ENCODE data around the gene PRUNE2.

The PRUNE2 gene

DNA sequence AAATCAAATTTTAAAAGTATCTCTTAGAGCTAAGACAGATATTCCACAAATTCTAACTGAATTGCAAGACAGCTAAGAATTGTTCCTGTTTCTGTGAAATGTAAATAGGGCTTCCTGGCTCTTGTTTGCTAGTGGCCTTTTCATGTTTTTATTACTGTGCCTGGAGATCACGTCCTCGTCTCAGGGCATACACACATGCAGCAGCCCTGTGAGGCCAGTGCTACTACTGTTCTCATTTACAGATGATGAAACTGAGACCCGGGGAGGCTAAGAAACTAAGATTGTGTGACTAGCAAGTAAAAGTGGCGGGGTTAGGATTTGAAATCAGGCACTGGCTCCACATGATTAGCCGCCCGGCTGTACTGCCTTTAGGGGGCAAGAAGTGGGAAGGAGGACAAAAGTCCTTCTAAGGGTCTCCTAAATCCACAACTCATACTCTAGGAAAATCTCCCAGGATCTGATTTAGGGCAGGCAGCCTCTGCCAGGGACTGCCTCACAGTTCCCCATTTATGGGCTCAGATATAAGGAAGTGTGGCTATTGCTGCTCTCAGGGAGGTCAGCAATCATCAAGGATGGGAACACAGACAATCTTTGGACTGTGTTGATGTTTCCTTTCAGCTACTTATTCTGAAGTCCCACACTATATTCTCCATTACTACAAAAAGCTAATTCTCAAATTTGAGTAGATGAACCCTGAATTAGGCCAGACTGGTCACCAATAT lies 7.9 kb downstream of the PRUNE2 start:
- no peak for DNase-seq

- no peak for DNase-seq
Measured at GRCh38 chr9:76896035-76896434, 9.9 kb downstream of the PRUNE2 start.

DNA sequence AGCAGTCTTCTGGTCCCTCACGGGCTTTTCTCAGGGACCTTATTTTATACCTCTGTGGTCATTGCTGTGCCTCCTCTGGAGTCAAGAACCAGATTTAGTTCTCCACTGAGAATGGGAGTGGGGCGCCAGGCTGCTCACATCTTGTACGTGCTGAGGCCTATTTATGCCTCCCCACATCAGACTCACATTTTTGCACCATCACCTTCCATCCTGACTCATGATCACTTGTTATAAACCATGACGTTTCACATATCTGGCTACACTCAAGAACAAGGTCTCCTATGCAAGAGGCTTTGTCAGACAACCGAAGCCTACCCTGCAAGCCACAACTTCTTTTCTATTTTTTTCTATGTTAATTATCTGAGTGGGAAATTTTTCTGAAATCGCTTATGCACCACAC lies 10.7 kb downstream of the PRUNE2 start:
- no peak for DNase-seq

- no peak for DNase-seq
Measured at GRCh38 chr9:76894198-76894597, 11.7 kb downstream of the PRUNE2 start.

GRCh38 chr9:76893395-76893932 lies 12.4 kb downstream of the PRUNE2 start:
- no peak for DNase-seq

DNA sequence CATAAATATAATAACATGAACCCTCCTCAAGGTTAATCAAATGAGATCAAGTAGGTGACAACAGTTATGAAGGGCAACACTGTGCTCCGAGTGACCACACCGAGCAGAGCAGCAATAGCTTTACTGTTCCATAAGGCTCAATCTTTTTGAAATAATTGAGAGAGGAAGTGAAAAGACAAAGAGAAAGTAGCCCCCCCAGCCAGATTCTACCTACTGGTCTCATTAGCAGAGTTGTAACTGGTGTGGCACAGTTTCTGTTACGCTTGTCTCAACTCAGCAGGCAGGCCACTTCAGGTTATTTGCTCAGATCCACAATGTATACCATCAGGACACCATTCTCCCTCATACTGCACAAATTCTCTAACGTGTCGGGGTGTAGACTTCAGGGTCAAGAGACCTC lies 14.0 kb downstream of the PRUNE2 start:
- DNase-seq = no peak

DNA sequence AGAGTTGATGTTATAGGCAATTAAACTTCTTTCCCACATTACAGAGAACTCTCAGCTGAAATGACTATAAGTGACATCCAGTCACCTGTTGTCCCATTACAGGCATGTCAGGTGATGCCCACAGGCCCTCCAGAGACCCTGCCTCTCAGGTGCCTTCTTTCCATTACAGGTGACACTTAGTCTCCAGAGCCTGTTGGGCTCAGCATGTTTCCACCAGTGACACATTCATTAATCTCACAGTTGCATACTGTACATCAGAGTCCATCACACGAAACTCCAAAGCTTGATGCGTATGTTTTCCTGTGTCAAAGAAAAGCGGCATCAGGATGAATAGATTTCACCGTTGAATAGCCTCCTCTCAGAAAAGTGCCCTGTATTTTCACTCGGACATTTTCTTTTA lies 14.6 kb downstream of the PRUNE2 start:
- no peak for DNase-seq

- DNase-seq = no peak
Measured at GRCh38 chr9:76887951-76888350, 18.0 kb downstream of the PRUNE2 start.

GRCh38 chr9:76887003-76887821 lies 18.7 kb downstream of the PRUNE2 start:
- no peak for DNase-seq

DNA sequence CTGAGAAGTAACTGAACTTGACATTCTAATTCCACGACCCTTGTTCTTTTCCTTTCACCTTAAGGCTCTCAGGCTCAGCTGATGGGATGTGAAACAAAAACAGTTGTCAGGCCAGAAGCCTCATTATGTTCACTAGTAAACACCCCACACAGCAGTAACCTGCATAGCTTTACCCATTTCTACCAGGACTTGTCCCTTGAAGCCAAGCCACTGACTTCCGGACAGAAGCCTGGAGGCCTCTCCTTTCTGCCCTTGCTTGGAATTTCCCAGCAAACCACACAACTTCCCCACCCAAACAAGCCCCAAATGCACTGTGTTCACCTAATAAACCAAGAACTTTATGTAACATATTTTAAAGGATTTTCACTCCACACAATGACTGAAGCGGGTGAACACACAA lies 19.6 kb downstream of the PRUNE2 start:
- no peak for DNase-seq

GRCh38 chr9:76884823-76885222 lies 21.1 kb downstream of the PRUNE2 start:
- DNase-seq = no peak

DNA sequence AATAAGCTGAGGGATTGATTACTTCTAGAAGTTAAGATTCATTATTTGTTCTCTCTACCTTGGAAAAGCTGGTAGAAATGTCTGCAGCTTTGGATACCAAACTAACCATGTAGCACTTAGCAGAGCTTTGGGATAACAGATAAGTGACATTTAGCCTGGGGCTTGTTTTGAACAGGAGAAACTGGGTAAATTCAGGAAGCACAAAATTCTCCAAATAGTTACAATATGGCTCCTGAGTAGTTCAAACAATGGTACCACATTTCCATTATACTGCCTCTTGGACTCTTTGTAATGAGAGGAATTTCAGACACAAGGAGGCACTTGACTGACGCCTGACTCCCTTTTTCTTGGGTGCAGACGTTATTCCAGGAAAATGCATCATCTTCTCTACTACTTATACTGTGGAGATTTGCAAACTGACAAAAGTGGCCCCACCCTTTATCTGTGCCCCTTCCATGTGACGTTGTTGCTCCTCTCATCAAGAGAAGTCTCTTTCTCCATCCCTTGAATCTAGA lies 22.5 kb downstream of the PRUNE2 start:
- no peak for DNase-seq

GRCh38 chr9:76882686-76883085 lies 23.2 kb downstream of the PRUNE2 start:
- DNase-seq = no peak

- no peak for DNase-seq
Measured at GRCh38 chr9:76880210-76880609, 25.7 kb downstream of the PRUNE2 start.

DNA sequence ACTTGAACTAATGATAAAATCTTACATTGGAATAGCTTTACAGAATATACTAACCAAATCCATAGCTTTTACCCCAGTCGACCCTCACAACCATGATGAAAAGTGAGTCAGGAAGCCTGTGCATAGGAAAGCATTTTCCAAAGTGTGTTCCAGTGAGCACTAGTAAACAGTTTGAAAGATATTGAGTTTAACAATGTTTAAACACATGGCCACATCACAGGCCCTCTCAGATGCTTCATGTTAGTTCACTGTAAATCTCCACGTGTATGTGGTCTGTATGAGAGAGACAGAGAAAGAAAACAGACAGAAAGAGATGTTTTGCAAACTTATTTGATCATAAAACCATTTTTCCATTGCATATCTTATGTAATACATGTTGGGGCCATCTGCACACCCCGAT lies 27.0 kb downstream of the PRUNE2 start:
- DNase-seq = no peak

GRCh38 chr9:76877961-76878360 lies 28.0 kb downstream of the PRUNE2 start:
- DNase-seq = no peak

DNA sequence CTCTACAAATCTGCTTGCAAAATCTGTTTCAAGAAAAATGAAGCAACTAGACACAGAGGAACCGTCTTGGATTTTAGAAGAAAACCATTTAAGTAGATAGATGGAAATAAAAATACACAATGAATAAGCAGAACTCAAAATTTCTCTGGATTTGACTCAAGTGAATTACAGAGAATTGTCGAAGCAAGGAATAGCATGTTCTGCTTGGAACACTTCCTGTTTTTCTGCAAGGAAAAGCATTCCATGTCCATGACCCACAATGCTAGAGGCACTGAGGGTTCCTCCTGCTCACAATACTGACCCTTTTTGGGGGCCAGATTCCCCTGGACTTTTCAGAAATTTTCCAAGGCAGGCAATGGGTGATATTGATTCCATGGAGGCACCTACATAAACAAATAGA lies 29.8 kb downstream of the PRUNE2 start:
- no peak for DNase-seq

DNA sequence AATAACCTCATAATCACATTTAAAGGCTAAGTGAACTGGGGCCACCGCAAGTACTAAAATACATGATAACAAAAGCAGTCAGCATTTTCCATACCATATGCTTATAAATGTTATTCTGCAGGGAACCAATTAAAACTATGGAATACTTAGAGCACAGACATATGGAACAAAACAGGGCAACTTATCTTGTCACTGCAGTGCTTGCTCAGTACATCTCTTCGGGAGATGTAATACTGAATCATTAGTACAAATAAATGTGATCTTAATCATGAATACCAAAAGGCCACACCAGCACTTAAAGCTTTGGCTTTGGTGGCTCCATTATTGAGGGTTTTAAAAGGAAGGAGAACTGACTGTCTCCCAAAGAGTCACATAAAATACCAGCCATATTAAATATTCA lies 32.1 kb downstream of the PRUNE2 start:
- DNase-seq = no peak

DNA sequence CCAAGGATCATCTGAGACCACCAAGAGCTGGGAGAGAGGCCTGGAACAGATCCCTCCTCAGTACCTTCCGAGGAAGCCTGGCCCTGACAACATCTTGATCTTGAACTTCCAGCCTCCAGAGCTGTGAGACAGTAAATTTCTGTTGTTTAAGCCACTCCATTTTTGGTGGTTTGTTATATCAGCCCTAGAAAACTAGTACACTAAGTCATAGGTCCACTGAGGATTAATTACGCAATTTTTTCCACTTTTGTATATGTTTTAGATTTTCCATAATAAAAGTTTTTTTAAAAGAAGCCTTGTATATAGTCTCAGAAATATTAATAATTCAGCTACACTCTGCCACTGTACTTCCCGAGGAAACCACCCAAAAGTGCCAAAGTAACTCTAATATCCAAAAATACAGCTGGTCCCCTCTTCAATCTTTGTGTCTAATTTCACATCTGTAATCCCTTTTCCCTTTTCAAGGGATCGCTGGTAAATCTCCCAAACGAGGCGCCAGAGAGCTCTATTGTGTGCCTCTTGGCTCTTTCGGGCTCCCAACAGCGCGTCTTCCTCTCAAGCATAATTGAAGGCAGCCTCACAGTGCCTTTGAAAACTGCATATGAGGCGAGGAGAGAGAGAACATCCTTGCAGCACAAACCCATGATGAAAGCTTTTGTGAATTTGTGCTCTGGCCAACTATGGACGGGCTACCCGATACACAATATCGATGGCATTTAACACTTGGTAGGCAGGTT lies 32.7 kb downstream of the PRUNE2 start:
- DNase-seq = no peak

DNA sequence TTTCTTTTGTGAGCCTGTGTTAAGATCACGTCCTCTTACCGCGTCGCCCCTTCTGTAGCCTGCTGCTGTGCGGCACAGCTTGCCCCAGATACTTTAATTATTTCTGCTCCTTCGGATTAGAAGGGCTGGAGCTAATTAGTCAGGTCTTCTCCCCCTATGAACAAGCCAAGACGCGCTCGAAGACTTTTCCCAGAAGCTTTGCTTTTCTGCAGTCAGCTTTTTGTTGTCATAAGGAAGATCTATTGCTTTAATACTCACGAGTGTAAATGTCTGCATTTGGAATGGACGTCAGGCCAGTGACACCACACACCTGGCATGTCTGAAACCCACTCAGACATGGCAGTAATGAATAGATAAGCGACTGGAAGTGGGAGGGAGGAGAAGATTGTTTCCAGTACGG lies 37.0 kb downstream of the PRUNE2 start:
- DNase-seq = no peak

DNA sequence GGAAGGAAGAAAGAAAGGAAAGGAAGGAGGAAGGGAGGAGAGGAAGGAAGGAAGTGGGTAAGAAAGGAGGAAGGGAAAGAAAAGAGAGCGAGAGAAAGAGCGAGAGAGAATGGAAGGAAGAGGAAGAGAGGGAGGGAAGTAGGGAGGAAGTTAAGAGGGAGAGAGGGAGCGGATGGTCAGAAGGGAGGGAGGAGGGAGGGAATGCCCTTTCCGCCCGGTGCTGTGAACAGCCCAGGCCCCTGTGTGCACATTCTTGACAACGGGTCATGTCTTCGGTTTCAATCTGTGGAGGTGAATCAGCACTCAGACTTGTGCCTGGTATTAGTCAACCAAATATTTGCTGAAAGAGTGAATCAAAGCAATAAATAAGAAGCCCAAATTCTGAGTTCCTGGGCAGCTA lies 39.2 kb downstream of the PRUNE2 start:
- no peak for DNase-seq

- no peak for DNase-seq
Measured at GRCh38 chr9:76863832-76864231, 42.1 kb downstream of the PRUNE2 start.

DNA sequence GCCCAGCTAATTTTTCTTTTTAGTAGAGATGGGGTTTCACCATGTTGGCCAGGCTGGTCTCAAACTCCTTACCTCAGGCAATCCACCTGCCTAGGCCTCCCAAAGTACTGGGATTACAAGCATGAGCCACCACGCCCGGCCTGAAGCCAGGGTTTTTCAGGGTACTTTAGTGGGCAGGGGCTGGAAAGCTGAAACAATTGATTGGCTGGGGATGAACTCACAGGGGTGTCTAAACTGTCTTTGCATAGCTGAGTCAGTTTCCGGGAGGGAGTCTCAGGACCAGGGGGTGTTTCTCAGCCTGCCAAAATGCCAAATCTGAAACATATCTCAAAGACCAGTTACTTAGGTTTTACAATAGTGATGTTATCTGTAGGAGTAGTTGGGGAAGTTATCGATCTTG lies 46.1 kb downstream of the PRUNE2 start:
- no peak for DNase-seq
